Lower leg skin (tissue), 3 donors: ENCODE data around the gene SMIM31.

Source experiments
- CTCF ChIP-seq, 3 donors: fragments of 450-650 bp; IDR thresholded peaks; one replicate each; pipeline ENCODE4 v1.5.1; 2016; ENCODE audit warnings: antibody characterized with exemption in 3 of 3, mild to moderate bottlenecking in 3 of 3, moderate library complexity in 2 of 3
- POLR2A ChIP-seq, 2 donors: fragments of 450-650 bp; IDR thresholded peaks; one replicate each; pipeline ENCODE4 v1.6.1; 2016 to 2017; ENCODE audit warnings: antibody characterized with exemption in 2 of 2, mild to moderate bottlenecking in 1 of 2, moderate library complexity in 1 of 2

DNA sequence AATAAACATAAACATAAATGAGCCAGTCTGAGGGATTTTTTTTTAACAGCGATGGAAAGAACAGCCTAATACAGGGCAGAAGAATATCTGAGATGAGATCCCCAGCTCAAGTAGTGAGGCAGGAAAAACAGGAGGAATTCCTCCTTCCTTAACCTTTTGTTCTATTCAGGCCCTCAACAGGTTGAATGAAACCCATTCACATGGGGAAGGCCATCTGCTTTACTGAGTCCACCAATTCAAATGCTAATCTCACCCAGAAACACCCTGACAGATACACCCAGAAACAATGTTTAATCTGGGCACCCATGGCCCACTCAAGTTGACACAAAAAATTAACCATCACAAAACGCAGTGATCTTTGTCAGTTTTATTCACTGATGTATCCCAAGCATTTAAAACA lies 45.5 kb downstream of the SMIM31 start:
- TF ChIP-seq CTCF (IDR thresholded peaks at IDR 0.05) (no peak), POLR2A (IDR thresholded peaks at IDR 0.05) (no peak)
